Measurements from ENCODE around the gene MCF2L2. TPM values are rescaled to one million over a fixed set of nuclear protein-coding genes. Genes with fewer than 3 reads are reported as not detected.
"Not testable (repeated sequence)": the region's sequence is repeated elsewhere in the genome, so short reads cannot be mapped to it uniquely, and the experiment has no call there.

The MCF2L2 gene
- total RNA-seq, 6 experiments from 2014 or later: 0.14 TPM; not detected in 5

DNA sequence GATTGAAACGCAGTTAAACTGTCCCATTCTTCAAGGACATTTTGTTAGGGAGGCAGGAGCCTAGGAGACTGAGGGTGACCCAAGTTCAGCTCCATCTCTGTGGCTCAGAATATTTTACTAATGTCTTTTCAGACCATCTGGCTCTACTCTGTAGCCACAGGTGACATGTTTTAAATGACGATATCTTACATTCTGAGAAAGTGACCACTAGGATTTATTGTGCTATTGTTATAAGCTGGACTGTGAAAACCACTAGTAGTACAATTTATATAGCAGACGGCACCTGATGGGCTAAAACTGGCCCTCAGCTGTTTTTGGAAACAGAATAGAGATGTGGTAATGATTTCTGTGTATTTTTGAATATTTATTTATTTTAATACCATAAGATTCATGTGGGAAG is 55.5 kb downstream of the MCF2L2 start:
- no peak overlapping the region for H3K27ac Mint-ChIP-seq
- no peaks in the 10 kb centered on the region for H3K9me3 Mint-ChIP-seq

DNA sequence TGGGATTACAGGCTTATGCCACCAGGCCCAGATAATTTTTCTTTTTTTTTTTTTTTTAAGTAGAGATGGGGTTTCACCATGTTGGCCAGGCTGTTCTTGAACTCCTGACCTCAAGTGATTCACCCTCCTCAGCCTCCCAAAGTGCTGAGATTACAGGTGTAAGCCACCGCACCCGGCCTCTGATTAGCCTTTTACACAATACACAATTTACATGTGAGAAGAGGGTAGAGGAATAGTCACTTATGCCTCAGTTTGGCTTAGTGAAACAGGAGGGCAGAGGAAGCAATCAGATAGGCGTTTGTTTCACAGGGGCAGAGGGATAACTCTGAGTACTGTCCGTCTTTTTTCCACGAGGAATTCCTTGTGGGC is 56.8 kb downstream of the MCF2L2 start:
- Mint-ChIP-seq H3K27me3 (ENCODE audit: insufficient read depth) (peaks cover 18% of the 10 kb centered on the region), H3K4me1 (ENCODE audit: low read depth) (peaks cover 16% of the 10 kb centered on the region)
- not testable (repeated sequence) for H3K9me3 Mint-ChIP-seq; H3K4me3 Mint-ChIP-seq; H3K27ac Mint-ChIP-seq; H3K36me3 Mint-ChIP-seq (ENCODE audit: low read depth); DNase-seq

More for the DNA sequence above, 55.5 kb downstream of the MCF2L2 start:
- H3K4me3 Mint-ChIP-seq: no peak overlapping the region
- TF ChIP-seq, protein P1, sequence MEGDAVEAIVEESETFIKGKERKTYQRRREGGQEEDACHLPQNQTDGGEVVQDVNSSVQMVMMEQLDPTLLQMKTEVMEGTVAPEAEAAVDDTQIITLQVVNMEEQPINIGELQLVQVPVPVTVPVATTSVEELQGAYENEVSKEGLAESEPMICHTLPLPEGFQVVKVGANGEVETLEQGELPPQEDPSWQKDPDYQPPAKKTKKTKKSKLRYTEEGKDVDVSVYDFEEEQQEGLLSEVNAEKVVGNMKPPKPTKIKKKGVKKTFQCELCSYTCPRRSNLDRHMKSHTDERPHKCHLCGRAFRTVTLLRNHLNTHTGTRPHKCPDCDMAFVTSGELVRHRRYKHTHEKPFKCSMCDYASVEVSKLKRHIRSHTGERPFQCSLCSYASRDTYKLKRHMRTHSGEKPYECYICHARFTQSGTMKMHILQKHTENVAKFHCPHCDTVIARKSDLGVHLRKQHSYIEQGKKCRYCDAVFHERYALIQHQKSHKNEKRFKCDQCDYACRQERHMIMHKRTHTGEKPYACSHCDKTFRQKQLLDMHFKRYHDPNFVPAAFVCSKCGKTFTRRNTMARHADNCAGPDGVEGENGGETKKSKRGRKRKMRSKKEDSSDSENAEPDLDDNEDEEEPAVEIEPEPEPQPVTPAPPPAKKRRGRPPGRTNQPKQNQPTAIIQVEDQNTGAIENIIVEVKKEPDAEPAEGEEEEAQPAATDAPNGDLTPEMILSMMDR (IDR thresholded peaks at IDR 0.05): no peak
- no peaks in the 10 kb centered on the region for H3K36me3 Mint-ChIP-seq (ENCODE audit: low read depth)
- DNase-seq: no peak
- peaks cover 27% of the 10 kb centered on the region for H3K27me3 Mint-ChIP-seq (ENCODE audit: insufficient read depth)
- H3K4me1 Mint-ChIP-seq (ENCODE audit: low read depth): peaks cover 24% of the 10 kb centered on the region

DNA sequence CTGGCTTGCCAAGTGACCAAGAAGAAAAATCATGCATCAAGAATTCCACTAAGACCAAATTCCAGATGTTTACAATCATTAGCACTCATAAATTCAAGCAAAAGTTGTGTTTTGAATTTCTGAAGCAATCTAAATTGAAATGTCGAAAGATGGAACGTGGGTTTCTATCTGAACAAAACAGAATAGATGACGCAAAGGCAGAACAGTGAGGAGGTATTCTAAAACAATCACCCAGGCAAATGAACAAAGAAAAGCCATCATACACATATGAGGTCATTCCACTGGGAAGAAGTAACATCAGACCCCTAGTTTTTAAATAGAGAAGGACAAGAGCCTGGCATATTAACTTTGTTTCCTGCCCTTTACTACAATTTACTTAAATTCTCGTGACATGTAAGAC is 58.0 kb downstream of the MCF2L2 start:
- TF ChIP-seq, protein P1 (IDR thresholded peaks at IDR 0.05): no peak
- no peaks in the 10 kb centered on the region for H3K9me3 Mint-ChIP-seq
- DNase-seq: no peak
- peak overlapping the region; percentile 66 for H3K4me3 Mint-ChIP-seq
- peaks cover 16% of the 10 kb centered on the region for H3K27me3 Mint-ChIP-seq (ENCODE audit: insufficient read depth)
- peaks cover 16% of the 10 kb centered on the region for H3K4me1 Mint-ChIP-seq (ENCODE audit: low read depth)
- H3K36me3 Mint-ChIP-seq (ENCODE audit: low read depth): no peaks in the 10 kb centered on the region
- peak overlapping the region; percentile 74 for H3K27ac Mint-ChIP-seq

DNA sequence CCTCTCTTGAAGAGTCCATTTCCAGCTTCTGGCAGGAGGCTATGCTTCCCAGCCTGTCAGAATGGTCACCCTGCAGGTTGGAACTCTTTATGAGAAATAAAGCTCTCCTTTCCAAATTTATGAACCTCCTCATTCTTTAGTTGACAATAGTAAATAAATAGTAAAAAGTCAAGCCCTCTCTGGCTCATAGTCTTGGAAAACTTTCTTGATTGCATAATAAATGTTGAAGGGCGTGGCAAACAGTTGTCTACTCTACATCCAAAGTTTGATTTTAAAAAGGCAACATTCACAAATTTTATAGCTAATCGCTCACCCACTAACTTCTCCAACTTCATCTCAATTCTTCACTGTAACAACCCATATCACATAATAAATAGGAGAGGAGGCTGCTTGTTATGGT is 58.8 kb downstream of the MCF2L2 start:
- no peak overlapping the region for H3K4me3 Mint-ChIP-seq
- H3K4me1 Mint-ChIP-seq (ENCODE audit: low read depth): peaks cover 16% of the 10 kb centered on the region
- H3K36me3 Mint-ChIP-seq (ENCODE audit: low read depth): no peaks in the 10 kb centered on the region
- no peak for DNase-seq
- H3K27ac Mint-ChIP-seq: no peak overlapping the region
- no peaks in the 10 kb centered on the region for H3K9me3 Mint-ChIP-seq
- TF ChIP-seq, protein P1 (IDR thresholded peaks at IDR 0.05): no peak
- H3K27me3 Mint-ChIP-seq (ENCODE audit: insufficient read depth): peaks cover 15% of the 10 kb centered on the region

DNA sequence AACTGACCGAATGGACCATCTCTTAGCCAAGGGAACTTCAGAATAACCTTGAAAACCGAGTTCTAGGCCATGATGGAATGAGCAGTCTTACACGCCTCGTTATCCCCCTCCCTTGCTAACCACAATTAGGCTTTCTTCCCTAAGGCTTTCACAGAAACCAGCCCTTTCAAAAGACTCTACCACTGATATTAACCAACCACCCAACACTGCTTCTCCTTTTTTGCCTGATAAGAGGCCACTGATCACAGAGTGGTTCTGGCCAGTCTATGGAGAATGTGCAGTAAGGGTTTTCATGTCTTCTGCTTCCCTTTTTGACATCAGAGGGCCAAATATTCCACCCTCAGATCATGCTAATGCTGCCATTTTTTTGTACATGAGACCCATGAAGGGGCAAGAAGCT is 59.3 kb downstream of the MCF2L2 start:
- Mint-ChIP-seq H3K27ac (no peak overlapping the region), H3K27me3 (ENCODE audit: insufficient read depth) (peaks cover 13% of the 10 kb centered on the region), H3K9me3 (no peaks in the 10 kb centered on the region), H3K36me3 (ENCODE audit: low read depth) (no peaks in the 10 kb centered on the region), H3K4me1 (ENCODE audit: low read depth) (peaks cover 16% of the 10 kb centered on the region), H3K4me3 (no peak overlapping the region)
- DNase-seq: no peak
- TF ChIP-seq, protein P1 (IDR thresholded peaks at IDR 0.05): no peak

DNA sequence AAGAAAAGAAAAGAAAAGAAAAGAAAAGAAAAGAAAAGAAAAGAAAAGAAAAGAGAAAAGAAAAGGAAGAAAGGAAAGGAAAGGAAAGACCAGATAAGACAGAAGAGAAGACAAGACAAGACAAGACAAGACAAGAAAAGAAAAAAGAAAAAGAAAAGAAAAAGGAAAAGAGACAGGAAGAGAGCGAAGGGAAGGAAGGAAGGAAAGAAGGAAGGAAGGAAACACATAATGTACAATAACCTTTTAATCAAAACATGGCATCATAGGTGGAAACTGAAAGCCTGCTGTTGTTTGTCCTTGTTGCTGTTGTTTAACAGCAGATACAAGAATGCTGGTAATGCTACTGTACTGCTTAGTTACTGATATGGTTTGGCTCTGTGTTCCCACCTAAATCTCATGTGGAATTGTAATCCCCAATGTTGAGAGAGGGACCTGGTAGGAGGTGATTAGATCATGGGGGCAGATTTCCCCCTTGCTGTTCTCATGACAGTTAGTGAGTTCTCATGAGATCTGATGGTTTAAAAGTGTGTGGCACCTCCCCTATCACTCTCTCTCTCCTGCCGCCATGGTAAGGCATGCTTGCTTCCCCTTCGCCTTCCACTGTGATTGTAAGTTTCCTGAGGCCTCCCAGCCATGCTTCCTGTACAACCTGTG is 67.3 kb downstream of the MCF2L2 start:
- Mint-ChIP-seq H3K27me3 (ENCODE audit: insufficient read depth) (peaks cover 19% of the 10 kb centered on the region), H3K27ac (no peak overlapping the region), H3K36me3 (ENCODE audit: low read depth) (no peaks in the 10 kb centered on the region), H3K4me3 (no peak overlapping the region), H3K4me1 (ENCODE audit: low read depth) (no peaks in the 10 kb centered on the region), H3K9me3 (no peaks in the 10 kb centered on the region)
- DNase-seq: no peak
- TF ChIP-seq, protein P1 (IDR thresholded peaks at IDR 0.05): no peak
